CD4-positive, alpha-beta T cell treated with Interleukin-12 subunit alpha and Interleukin-12 subunit beta, for 1 hour (primary cell): Measurements from ENCODE around the gene ZNF234.
"Not testable (repeated sequence)": the region's sequence is repeated elsewhere in the genome, so short reads cannot be mapped to it uniquely, and the experiment has no call there.

Experiments
- DNase-seq: peaks from one replicate; pipeline ENCODE4 v3.0.0-alpha.2; 2020

The ZNF234 gene

DNA sequence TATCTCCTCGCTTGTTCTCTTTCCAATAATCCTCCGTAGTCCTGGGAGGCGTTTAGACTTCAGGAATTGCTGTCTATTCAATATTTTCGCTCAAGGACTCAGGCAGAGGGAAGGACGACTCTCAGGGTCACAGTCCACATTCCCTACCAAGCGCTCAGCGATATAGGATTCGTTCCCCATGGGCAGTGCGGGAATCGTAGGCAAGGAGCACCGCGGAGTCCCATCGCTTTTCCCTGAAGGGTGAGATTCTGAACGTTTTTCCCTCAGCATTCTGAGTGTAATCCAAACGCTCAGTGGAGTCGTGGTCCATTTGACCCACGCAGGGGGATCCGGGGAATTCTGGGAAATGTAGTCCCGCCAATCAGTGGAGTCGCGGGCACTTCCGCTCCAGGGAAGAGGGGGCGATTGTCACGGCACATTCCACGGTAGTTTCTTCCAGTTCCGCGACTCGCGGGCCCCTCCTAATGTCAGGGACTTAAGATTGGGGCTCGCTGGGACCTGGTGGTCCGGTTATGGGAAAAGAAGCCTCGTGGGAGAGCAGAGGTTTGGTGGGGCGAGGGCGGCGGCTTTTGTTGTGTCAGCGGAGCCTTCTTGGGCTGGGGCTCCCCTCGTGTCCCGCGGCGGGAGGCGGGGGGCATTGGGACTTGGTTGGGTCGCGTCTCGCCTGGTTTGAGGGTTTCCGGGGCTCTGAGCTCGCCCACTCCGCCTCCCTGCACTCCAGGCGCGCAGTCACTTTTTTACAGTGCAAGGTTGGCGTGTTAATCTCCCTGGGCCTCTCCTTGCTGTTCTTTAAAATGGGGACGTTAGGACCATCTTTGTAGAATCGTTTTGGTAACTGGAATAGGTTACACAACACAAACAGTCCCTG, at the start of gene ZNF234:
ZNF234 (plus strand) TSS at position 364 of the 868 bp plus-strand sequence. CDS start 3,079 bp downstream, outside the sequence.
- DNase-seq: peak; percentile 81

DNA sequence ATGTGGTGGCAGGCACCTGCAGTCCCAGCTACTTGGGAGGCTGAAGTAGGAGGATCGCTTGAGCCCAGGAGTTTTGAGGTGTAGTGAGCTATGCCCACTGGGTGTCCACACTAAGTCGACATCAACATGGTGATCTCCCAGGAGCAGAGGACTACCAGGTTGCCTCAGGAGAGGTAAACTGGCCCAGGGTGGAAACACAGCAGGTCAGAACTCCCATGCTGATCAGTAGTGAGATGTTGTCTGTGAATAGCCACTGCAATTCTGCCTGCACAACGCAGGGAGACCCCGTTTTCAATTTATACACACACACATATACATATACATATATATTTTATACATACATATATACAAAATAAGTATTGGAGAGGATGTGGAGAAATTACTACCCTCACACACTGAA, 49.2 kb upstream of the ZNF234 start:
- DNase-seq: no peak

DNA sequence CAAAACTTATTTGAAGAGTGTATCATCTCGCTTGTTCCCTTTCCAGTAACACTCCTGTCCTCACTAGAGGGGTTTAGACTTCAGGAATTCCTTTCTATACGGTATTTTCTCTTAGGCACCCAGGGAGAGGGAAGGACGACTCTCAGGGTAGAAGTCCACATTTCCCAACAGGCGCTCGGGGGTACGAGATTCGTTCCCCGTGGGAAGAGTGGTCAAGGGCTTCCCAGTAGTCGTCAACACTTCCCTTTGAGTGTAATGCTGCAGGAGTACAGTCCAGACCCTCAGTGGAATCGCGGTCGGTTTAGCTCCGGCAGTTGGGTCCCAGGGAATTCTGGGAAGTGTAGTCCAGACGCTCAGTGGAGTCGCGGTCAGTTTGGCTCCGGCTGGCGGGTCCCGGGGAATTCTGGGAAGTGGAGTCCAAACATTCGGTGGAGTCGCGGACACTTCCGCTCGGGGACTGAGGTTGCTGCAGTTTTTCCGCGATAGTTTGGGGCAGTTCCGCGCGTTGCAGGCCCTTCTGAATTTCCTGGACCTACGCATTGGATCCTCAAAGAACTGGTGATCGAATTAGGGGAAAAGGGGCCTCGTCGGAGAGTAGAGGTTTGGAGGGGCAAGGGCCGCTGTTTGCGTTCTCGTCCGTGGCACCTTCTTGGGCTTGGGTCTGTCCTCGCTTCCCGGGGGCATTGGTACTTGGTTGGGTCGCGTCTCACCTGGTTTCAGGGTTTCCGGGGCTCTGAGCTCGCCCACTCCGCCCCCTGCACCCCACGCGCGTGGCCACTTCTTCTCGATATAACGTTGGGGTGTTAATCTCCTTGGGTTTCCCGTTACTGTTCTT, 47.2 kb upstream of the ZNF234 start, which contains the start of gene ZNF224:
ZNF224 (plus strand) TSS at position 431 of the 835 bp plus-strand sequence. CDS start 3,513 bp downstream, outside the sequence.
- peak; percentile 89 for DNase-seq

DNA sequence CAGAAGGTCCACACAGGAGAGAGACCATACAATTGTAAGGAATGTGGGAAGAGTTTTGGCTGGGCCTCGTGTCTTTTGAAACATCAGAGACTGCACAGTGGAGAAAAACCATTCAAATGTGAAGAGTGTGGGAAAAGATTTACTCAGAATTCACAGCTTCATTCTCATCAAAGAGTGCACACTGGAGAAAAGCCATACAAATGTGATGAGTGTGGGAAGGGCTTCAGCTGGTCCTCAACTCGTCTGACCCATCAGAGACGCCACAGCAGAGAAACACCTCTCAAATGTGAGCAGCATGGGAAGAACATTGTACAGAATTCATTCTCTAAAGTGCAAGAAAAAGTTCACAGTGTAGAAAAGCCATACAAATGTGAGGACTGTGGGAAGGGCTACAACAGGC, 33.6 kb upstream of the ZNF234 start:
- no peak for DNase-seq

DNA sequence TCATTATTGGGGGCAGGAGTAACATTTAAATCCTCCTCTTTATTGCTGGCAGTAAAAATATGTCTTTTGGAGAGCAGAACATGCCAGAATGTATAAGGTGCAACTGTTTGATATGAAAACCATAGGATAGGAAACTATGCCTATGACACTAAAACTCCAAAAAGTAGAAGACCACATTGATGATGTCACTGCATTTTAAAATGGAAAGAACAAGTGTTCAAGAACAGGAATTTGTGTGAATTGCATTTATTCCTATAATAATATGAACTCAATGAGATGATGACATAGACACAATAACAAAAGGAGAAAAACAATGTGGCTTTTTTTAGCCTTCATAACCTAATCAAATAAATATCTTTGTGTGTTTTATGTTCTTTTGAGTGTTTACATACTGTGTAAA, 31.9 kb upstream of the ZNF234 start:
- no peak for DNase-seq

DNA sequence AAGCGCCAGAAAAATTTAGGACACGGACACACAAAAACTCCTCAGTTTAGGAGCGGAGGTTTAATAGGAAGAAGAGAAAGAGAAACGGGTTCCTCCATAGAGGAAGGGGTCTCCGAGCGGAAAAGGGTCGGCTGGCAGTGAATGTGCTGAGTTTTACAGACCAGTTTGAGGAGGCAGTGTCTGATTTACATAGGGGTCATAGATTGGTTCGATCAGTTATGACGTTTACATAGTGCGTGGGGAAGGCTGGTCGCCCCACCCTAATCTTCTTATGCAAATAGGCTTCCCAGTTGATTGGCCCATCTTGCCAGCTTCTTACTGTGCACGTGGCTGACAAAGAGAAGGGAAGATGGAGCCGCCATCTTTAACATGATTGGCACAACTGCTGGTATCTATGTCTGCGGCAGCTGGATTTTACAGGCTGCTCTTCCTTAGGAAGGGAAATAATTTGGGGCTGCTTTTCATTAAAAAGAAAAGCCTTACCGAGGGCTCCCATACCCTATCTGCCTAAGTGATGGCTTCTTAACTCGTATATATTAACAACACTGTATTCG, 29.4 kb upstream of the ZNF234 start:
- no peak for DNase-seq

DNA sequence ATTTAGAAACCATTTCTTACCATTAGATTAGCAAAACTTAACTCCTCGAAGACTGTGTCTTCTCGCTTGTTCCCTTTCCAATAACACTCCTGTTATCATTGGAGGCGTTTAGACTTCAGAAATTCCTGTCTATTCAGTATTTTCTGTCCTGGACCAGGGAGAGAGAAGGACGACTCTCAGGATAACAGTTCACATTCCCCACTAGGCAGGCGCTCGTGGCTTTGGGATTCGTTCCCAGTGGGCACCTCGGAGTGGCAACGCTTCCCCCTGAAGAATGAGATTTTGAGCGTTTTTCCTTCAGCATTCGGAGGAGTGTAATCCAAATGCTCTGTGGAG, 28.6 kb upstream of the ZNF234 start:
- DNase-seq: no peak

DNA sequence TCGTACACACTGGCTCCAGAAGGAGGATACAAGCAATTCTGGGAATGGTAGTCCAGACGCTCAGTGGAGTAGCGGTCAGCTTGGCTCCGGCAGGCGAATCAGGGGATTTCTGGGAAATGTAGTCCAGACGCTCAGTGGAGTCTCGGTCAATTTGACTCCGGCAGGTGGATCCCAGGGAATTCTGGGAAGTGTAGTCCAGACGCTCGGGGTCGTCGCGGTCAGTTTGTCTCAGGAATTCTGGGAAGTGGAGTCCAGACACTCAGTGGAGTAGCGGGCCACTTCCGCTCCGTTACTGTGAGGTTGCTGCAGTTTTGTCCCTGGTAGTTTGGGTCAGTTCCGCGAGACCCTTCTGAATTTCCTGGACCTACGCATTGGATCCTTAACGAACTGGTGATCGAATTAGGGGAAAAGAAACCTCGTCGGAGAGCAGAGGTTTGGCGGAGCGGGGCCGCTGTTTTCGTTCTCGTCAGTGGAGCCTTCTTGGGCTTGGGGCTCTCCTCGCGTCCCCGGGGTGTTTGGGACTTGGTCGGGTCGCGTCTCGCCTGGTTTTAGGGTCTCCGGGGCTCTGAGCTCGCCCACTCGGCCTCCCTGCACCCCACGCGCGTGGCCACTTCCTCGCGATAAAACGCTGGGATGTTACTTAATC, 28.1 kb upstream of the ZNF234 start, which contains the start of gene ZNF225:
ZNF225 (plus strand) TSS at position 262 of the 646 bp plus-strand sequence. CDS start 2,429 bp downstream, outside the sequence.
- DNase-seq: peak; percentile 93

DNA sequence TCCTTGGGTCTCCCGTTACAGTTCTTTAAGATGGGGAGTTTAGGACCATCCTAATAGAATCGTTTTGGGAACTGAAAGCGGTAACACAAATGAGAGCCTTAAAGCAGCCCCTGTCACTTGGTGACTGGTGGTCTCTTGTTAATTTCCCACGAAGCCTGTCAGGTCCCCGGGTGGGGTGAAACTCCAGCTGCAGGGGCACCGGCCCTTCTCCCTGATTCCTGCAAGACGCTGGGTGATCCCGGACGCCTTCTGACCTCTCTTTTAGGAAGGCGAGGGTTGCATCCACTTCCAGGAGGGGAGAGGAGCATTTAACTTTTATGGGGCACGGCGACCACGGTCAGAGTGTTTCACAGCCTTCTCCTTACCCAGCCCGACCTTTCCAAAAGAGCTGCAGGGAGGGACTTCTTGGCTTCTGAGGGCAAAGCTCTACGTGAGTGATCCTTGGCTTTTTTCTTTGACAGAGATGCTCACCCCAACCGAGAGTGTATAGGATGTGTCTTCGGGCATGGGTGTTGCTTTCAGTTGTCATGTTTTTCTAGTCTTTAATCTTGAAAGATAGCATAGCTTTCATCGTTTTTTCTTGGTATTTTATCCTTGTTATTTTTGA, 27.5 kb upstream of the ZNF234 start:
- DNase-seq: no peak

DNA sequence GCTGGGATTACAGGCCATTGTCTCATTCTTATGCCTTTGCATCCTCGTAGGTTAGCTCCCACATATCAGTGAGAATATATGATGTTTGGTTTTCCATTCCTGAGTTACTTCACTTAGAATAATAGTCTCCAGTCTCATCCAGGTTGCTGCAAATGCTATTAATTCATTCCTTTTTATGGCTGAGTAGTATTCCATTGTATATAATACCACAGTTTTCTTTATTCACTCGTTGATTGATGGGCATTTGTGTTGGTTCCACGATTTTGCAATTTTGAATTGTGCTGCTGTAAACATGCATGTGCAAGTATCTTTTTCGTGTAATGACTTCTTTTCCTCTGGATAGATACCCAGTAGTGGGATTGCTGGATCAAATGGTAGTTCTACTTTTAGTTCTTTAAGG, 20.2 kb upstream of the ZNF234 start:
- DNase-seq: not testable (repeated sequence)

DNA sequence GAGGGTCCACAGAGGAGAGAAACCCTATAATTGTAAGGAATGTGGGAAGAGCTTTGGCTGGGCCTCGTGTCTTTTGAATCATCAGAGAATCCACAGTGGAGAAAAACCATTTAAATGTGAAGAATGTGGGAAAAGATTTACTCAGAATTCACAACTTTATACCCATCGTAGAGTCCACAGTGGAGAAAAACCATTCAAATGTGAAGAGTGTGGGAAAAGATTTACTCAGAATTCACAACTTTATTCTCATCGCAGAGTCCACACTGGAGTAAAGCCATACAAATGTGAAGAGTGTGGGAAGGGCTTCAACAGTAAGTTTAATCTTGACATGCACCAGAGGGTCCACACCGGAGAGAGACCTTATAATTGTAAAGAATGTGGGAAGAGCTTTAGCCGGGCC, 9.4 kb upstream of the ZNF234 start:
- no peak for DNase-seq

DNA sequence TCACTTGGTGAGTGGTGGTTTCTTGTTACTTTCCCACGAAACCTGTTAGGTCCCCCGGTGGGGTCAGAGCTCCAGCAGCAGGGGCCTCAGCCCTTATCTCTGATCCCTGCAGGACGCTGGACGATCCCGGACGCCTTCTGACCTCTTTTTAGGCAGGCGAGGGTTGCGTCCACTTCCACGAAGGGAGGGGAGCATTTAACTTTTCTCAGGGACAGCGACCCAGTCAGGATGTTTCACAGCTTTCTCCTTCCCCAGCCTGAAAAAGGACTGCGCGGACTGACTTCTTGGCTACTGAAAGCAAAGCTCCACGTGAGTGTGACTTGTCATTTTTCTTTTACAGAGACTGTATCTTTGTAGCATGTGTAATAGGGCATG, 692 bp downstream of the ZNF234 start:
- DNase-seq: no peak

DNA sequence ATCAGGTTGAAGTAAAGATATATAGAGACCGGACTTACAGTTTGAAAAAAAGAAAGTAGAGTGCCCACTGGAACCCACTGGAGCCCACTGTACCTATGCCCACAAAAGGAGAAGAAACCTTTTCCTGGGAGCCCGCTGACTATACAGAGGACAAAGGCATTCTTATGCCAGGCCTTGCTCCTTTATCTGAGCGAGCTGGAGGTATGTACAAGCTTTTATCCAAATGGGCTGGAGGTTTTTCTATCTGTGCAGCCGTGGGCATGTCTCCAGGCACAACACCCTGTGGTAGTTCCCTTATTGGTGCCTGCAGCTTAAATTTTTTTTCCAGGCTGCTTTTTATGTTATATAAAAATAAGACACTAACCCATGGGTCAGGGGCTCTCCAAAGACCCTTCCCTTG, 8.4 kb downstream of the ZNF234 start:
- no peak for DNase-seq

DNA sequence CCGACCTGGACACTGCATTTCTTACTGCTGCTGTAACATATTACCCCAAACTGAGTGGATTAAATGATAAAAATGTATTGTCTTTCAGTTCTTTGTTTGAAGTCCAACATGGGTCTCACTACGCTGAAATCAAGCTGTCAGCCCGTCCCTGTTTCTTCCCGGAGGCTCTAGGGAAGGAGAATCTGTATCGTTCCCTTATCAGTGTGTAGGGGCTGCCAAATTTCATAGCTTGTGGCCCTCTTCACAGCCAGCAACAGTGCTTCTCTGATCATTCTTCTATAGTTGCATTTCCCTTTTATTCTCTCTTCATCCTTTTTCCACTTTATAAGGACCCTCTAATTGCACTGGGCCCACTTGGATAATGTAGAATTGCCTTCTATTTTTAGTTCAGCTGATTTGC, 10.1 kb downstream of the ZNF234 start:
- DNase-seq: no peak

DNA sequence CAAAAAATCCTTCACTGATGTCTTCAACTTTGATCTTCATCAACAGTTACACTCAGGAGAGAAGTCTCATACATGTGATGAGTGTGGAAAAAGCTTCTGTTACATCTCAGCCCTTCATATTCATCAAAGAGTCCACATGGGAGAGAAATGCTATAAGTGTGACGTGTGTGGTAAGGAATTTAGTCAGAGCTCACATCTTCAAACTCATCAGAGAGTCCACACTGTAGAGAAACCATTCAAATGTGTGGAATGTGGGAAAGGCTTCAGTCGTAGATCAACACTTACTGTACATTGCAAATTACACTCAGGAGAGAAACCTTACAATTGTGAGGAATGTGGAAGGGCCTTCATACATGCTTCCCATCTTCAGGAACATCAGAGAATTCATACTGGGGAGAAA, 15.1 kb downstream of the ZNF234 start:
- DNase-seq: no peak

DNA sequence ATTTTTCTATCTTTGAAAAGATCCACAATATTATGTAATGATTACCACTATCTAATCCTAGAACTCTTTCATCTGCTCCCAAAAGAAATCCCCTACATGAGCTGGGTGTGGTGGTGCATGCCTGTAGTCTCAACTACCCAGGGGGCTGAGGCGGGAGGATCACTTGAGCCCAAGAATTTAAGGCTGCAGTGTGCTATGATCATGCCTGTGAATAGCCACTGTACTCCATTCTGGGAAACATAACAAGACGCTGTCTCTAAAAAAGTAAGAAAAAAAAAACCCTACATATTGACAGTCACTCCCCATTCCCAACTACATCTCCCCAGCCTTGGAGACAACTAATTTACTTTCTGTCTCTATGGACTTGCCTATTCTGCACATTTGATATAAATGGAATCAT, 22.4 kb downstream of the ZNF234 start:
- DNase-seq: no peak

DNA sequence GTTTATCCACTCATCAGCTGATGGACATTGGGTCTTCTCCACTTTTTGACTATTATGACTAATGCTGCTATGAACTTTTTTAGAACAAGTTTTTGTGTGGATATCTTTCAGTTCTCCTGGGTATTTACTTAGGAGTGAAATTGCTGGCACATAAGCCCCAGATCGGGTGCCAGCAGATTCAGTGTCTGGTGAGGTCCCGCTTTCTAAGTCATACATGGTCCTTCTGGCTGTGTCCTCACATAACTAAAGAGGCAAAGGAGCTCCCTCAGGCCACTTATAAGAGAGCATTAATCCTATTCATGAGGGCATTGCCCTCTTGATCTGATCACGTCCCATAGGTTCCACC, 22.9 kb downstream of the ZNF234 start:
- DNase-seq: no peak

DNA sequence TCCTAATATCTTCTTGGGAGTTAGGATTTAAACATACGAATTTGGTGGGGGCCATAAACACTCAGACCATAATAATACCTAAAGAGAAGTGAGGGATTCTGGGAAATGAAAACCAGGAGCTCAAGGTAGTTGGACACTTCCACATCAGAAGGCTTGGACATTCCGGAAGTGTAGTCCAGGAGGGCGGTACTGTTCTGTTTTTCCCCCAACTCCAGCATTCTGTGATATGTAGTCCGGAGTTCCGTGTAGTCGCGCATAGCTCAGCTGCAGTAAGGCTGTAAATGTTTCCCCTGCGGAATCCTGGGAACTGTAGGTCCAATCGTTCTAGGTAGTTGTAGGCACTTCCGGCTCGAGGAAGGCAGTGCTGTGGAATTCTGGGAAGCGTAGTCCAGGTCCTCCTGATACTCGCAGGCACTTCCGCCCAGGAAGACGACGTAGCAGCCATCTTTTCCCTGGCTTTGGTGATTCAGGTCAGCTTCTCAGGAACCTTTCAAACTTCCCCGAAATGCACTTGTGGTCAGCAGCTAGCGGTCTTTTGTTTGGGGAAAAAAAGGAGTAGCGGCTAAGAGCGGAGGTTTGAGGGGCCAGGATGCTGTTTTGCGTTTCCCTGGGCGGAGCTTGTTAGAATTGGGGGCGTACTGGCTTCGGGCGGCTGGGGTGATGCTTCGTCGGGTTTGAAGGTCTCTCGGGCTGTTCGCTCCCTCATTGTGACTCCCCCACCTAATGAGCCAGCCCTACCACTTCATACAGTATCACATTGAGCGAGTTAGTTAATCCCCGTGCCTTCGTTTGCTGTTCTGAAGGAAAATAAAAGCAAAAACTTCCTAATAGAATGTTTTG, 23.5 kb downstream of the ZNF234 start, which contains the start of gene ZNF226:
ZNF226 (plus strand) TSS at position 428 of the 840 bp plus-strand sequence. CDS start 4,981 bp downstream, outside the sequence.
- DNase-seq: peak; percentile 88

DNA sequence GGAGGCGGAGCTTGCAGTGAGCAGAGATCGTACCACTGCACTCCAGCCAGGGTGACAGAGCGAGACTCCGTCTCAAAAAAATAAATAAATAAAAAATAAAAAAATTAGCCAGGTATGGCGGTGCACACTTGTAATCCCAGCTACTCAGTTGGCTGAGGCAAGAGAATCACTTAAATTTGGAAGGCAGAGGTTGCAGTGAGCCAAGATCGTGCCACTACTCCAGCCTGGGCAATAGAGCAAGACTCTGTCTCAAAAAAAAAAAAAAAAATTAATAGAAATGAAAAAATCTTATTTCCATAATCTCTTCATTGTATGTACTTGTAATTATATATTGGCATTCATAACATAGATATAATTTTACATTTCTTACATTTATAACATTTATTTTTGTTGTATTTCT, 29.3 kb downstream of the ZNF234 start:
- not testable (repeated sequence) for DNase-seq

DNA sequence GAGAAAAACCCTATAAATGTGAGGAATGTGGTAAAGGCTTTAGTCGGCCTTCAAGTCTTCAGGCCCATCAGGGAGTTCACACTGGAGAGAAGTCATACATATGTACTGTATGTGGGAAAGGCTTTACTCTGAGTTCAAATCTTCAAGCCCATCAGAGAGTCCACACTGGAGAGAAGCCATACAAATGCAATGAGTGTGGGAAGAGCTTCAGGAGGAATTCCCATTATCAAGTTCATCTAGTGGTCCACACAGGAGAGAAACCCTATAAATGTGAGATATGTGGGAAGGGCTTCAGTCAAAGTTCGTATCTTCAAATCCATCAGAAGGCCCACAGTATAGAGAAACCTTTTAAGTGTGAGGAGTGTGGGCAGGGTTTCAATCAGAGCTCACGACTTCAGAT, 35.2 kb downstream of the ZNF234 start:
- DNase-seq: no peak

DNA sequence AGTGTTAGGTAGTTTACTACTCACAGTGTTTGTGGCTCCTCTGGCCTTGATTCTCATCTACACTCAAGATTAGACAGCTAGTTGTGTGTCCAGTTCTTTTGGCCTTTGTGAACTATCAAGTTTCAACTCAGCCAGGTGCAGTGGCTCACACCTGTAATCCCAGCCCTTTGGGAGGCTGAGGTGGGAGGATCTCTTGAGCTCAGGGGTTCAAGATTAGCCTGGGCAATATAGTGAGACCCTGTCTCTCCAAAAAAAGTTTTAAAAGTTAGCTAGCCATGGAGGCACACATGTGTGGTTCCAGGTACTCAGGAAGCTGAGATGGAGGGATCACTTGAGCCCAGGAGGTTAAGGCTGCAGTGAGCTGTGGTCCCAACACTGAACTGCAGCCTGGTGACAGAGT, 39.6 kb downstream of the ZNF234 start:
- no peak for DNase-seq

DNA sequence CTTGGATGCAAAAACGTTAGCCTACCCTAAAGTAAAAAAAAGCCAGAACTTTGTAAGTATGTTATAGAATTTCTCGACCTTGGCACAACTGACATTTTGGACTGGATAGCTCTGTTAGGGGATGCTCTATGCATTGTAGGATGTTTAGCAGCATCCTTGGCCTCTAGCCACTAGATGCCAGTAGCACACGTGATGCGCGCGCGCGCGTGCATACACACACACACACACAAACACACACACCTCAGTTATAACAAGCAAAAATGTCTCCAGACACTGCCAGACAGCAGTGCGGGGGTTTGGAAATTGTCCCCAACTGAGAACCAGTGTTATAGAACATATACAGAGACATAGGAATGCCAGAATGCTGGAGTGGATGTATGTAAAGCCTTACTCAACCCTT, 40.8 kb downstream of the ZNF234 start:
- DNase-seq: no peak
